Measurements from ENCODE around the gene ANXA11. TPM values are rescaled to one million over a fixed set of nuclear protein-coding genes. Genes with fewer than 3 reads are reported as not detected.
"Not testable (repeated sequence)": the region's sequence is repeated elsewhere in the genome, so short reads cannot be mapped to it uniquely, and the experiment has no call there.

ANXA11 gene
- total RNA-seq, 2 donors from 2014 or later, result 68.2 to 71.9 TPM

DNA sequence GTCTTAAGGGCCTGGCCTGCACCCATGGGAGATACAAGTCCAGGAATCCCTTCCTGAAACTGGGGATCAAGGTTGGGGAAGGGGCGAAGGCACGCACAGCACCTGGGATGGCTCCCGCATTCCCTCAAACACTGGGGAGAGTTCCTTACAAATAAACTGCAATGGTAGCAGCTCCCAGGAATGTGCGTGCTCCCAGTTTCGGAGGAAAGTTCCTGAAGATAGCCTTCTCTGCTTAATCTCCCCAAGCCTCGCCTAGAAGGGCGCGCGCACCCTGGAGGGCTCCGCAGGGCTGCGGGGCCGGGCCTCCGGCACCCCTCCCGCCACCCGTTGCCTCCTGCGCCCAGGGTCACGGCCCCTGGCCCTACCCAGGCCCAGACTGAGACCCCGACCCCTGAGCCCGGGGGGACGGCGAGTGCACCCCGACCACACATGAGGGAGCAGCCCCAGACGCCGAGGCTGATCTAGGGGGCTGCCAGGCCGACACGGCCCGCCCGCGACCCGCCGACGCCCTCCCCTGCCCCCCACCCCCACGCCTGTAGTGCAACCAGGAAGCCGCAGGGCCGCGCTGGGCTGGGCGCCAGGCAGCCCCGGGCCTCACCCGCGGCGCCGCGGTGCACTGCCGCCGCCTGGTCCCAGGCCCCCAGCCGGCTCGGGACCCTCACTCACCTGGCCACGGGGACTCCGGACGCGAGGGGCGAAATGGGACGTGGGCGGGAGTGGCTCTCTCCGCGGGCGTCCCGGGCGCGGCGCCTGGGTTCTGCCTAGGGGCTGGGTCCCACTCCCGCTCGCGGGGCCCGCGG lies 460 bp downstream of the ANXA11 start:
- H3K27me3 ChIP-seq, result no peaks in the 10 kb centered on the region
- intact Hi-C loops (cut with DNase I), result loop anchor here (5.0 kb wide), 1 partner anchor 43 kb away; no protein-coding TSS in a partner anchor
- no peak for TF ChIP-seq POLR2A (IDR thresholded peaks at IDR 0.05)
- TF ChIP-seq, protein P1, sequence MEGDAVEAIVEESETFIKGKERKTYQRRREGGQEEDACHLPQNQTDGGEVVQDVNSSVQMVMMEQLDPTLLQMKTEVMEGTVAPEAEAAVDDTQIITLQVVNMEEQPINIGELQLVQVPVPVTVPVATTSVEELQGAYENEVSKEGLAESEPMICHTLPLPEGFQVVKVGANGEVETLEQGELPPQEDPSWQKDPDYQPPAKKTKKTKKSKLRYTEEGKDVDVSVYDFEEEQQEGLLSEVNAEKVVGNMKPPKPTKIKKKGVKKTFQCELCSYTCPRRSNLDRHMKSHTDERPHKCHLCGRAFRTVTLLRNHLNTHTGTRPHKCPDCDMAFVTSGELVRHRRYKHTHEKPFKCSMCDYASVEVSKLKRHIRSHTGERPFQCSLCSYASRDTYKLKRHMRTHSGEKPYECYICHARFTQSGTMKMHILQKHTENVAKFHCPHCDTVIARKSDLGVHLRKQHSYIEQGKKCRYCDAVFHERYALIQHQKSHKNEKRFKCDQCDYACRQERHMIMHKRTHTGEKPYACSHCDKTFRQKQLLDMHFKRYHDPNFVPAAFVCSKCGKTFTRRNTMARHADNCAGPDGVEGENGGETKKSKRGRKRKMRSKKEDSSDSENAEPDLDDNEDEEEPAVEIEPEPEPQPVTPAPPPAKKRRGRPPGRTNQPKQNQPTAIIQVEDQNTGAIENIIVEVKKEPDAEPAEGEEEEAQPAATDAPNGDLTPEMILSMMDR (IDR thresholded peaks at IDR 0.05), result no peak
- WGBS, 2 donors, result 0 to 1% methylated on average over 22 to 65 of the region's 66 CpGs
- peak overlapping the region; percentile 21 to 75 for H3K4me3 ChIP-seq
- no peaks in the 10 kb centered on the region for H3K9me3 ChIP-seq
- peak; percentile 54 for ATAC-seq
- peak overlapping the region; percentile 98 to 100 (median 100) for H3K27ac ChIP-seq
- H3K36me3 ChIP-seq (replicated peaks in 1 of 2; ENCODE audit: insufficient read depth in 1 of 2, low read depth in 2 of 2), result no peaks in the 10 kb centered on the region
- DNase-seq, result peak; percentile 59 to 72 (median 61)
- H3K4me1 ChIP-seq, result peaks cover 70% of the 10 kb centered on the region

- Histone ChIP-seq H3K9me3 (no peaks in the 10 kb centered on the region), H3K27me3 (no peaks in the 10 kb centered on the region), H3K27ac (peak overlapping the region; percentile 98 to 100 (median 100)), H3K36me3 (replicated peaks in 1 of 2; ENCODE audit: insufficient read depth in 1 of 2, low read depth in 2 of 2) (no peaks in the 10 kb centered on the region), H3K4me1 (peaks cover 78% of the 10 kb centered on the region), H3K4me3 (peak overlapping the region; percentile 21 to 75)
- 1 to 7% methylated on average over 11 of the region's 11 CpGs for WGBS, 2 donors
- peak; percentile 47 for ATAC-seq
- intact Hi-C loops (cut with DNase I), result no loop called here
- DNase-seq, result peak; percentile 55 to 72 (median 66)
- TF ChIP-seq, protein P1 (IDR thresholded peaks at IDR 0.05), result no peak
- peak; percentile 68 to 86 (median 81) for TF ChIP-seq POLR2A (IDR thresholded peaks at IDR 0.05)
Observed at GRCh38 chr10:80203835-80204676, 1.3 kb downstream of the ANXA11 start.

- Histone ChIP-seq H3K4me1 (peaks cover 85% of the 10 kb centered on the region), H3K27ac (peak overlapping the region; percentile 98 to 100 (median 100)), H3K9me3 (no peaks in the 10 kb centered on the region), H3K36me3 (replicated peaks in 1 of 2; ENCODE audit: insufficient read depth in 1 of 2, low read depth in 2 of 2) (no peaks in the 10 kb centered on the region), H3K4me3 (no peak overlapping the region), H3K27me3 (no peaks in the 10 kb centered on the region)
- peak; percentile 70 to 83 (median 78) for DNase-seq
- WGBS, 2 donors, result 28% methylated on average over 14 of the region's 14 CpGs
- TF ChIP-seq POLR2A (IDR thresholded peaks at IDR 0.05), result peak; percentile 53 to 64 (median 64)
- TF ChIP-seq, protein P1 (IDR thresholded peaks at IDR 0.05), result peak in 4 of 7 experiments; percentile 27 to 41 (median 32)
- intact Hi-C loops (cut with DNase I), result no loop called here
- peak; percentile 43 for ATAC-seq
Observed at GRCh38 chr10:80202934-80203834, 2.2 kb downstream of the ANXA11 start.

DNA sequence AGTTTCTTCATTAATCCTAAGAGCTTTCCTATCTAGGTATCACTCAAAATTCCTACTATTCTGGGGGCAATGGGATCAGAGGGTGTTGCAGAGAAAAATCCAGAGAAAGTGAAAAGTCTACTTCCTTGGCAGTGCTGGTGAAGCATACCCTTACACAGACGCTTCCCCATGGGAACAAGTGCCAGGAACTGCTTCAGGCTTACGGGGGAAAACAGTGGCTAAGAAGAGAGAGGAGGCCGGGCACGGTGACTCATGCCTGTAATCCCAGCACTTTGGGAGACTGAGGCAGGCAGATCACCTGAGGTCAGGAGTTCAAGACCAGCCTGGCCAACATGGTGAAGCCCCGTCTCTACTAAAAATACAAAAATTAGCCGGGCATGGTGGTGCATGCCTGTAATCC lies 2.8 kb downstream of the ANXA11 start:
- intact Hi-C loops (cut with DNase I); DNase-seq: not testable (repeated sequence)

More for the DNA sequence above, 2.8 kb downstream of the ANXA11 start:
- Histone ChIP-seq H3K27ac (peak overlapping the region; percentile 2 to 100 (median 100)), H3K4me1 (peaks cover 86% of the 10 kb centered on the region)
- not testable (repeated sequence) for H3K27me3 ChIP-seq; H3K9me3 ChIP-seq; ATAC-seq; H3K36me3 ChIP-seq (replicated peaks in 1 of 2; ENCODE audit: insufficient read depth in 1 of 2, low read depth in 2 of 2); H3K4me3 ChIP-seq
- 54 to 64% methylated on average over 6 of the region's 6 CpGs for WGBS, 2 donors
